ENCODE data around the gene ITCH. TPM values are rescaled to one million over a fixed set of nuclear protein-coding genes. Genes with fewer than 3 reads are reported as not detected.
A peak's percentile ranks its signal among the peaks of the same experiment; 100 is the strongest.
"Not testable (repeated sequence)": the region's sequence is repeated elsewhere in the genome, so short reads cannot be mapped to it uniquely, and the experiment has no call there.

Gene ITCH
- polyA plus RNA-seq, 3 donors, result 13.3 to 26.6 (median 19.9) TPM

DNA sequence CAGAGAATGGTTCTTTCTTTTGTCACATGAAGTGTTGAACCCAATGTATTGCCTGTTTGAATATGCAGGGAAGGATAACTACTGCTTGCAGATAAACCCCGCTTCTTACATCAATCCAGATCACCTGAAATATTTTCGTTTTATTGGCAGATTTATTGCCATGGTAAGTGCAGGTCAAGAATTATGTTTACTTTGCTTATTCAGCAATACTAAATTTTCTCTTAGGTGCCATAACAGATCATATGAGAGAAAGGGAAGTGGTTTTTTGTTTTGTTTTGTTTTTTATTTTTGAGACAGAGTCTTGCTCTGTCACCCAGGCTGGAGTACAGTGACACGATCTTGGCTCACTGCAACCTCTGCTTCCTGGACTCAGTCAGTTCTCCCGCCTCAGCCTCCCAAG is 116.6 kb downstream of the ITCH start:
- Mint-ChIP-seq H3K27ac (peak overlapping the region in 4 of 7 donors; percentile 9 to 50 (median 16)), H3K4me3 (no peak overlapping the region), H3K4me1 (peaks cover 2% of the 10 kb centered on the region), H3K27me3 (ENCODE audit: low read depth in 3 of 3) (no peaks in the 10 kb centered on the region), H3K9me3 (peaks cover 0 to 12% (median 6%) of the 10 kb centered on the region in 7 donors), H3K36me3 (peaks cover 67 to 87% of the 10 kb centered on the region in 2 donors)
- peaks cover 4 to 6% of the 10 kb centered on the region in 2 donors for H3K9me3 ChIP-seq (replicated peaks in 1 of 2; ENCODE audit: control insufficient read depth in 1 of 2, insufficient read depth in 1 of 2, low read length in 2 of 2)
- intact Hi-C loops (cut with micrococcal nuclease), result no loop called here
- H3K9ac ChIP-seq (ENCODE audit: insufficient read depth, low read length, poor library complexity, severe bottlenecking), result no peak overlapping the region
- no CpG with 5 or more reads among the region's 4 CpGs for WGBS (ENCODE audit: insufficient coverage)
- H3K79me2 ChIP-seq (ENCODE audit: insufficient read depth, low read length), result no peaks in the 10 kb centered on the region
- peaks cover 29% of the 10 kb centered on the region for H4K20me1 ChIP-seq (ENCODE audit: insufficient read depth, low read length)
- no peak for TF ChIP-seq CTCF (IDR thresholded peaks at IDR 0.05)
- H3K27me3 ChIP-seq (ENCODE audit: control insufficient read depth in 2 of 2, insufficient read depth in 2 of 2, low read length in 2 of 2), result no peaks in the 10 kb centered on the region
- no peak overlapping the region for H3K4me3 ChIP-seq (replicated peaks in 1 of 3; ENCODE audit: low read depth in 2 of 3, low read length in 3 of 3)
- no peak overlapping the region for H2AFZ ChIP-seq (ENCODE audit: insufficient read depth, low read depth, low read length, poor library complexity, severe bottlenecking)
- H3K4me2 ChIP-seq (replicated peaks; ENCODE audit: extremely low read depth, low read length, poor library complexity, severe bottlenecking), result no peak overlapping the region
- peak overlapping the region in 1 of 2 donors; percentile 36 for H3K27ac ChIP-seq (ENCODE audit: low read depth in 1 of 2, low read length in 2 of 2)
- no peaks in the 10 kb centered on the region for H3K4me1 ChIP-seq (ENCODE audit: control insufficient read depth in 1 of 2, insufficient read depth in 2 of 2, low read length in 2 of 2)
- H3K36me3 ChIP-seq (replicated peaks in 1 of 2; ENCODE audit: control insufficient read depth in 1 of 2, insufficient read depth in 2 of 2, low read length in 2 of 2), result peaks cover 76 to 81% of the 10 kb centered on the region in 2 donors
- no peak for DNase-seq

- Mint-ChIP-seq H3K36me3 (peaks cover 73 to 94% of the 10 kb centered on the region in 2 donors), H3K9me3 (peaks cover 0 to 12% (median 6%) of the 10 kb centered on the region in 7 donors), H3K27ac (peak overlapping the region in 3 of 7 donors; percentile 18 to 47 (median 36))
- H3K27me3 Mint-ChIP-seq (ENCODE audit: low read depth in 3 of 3); H3K4me3 Mint-ChIP-seq; H2AFZ ChIP-seq (ENCODE audit: insufficient read depth, low read depth, low read length, poor library complexity, severe bottlenecking); intact Hi-C loops (cut with micrococcal nuclease); H3K4me3 ChIP-seq (replicated peaks in 1 of 3; ENCODE audit: low read depth in 2 of 3, low read length in 3 of 3); DNase-seq; H3K9me3 ChIP-seq (replicated peaks in 1 of 2; ENCODE audit: control insufficient read depth in 1 of 2, insufficient read depth in 1 of 2, low read length in 2 of 2); H3K79me2 ChIP-seq (ENCODE audit: insufficient read depth, low read length); H3K27me3 ChIP-seq (ENCODE audit: control insufficient read depth in 2 of 2, insufficient read depth in 2 of 2, low read length in 2 of 2); H3K4me2 ChIP-seq (replicated peaks; ENCODE audit: extremely low read depth, low read length, poor library complexity, severe bottlenecking); H3K4me1 Mint-ChIP-seq; H3K27ac ChIP-seq (ENCODE audit: low read depth in 1 of 2, low read length in 2 of 2); H3K9ac ChIP-seq (ENCODE audit: insufficient read depth, low read length, poor library complexity, severe bottlenecking); H3K4me1 ChIP-seq (ENCODE audit: control insufficient read depth in 1 of 2, insufficient read depth in 2 of 2, low read length in 2 of 2): not testable (repeated sequence)
- Histone ChIP-seq H4K20me1 (ENCODE audit: insufficient read depth, low read length) (peaks cover 23% of the 10 kb centered on the region), H3K36me3 (replicated peaks in 1 of 2; ENCODE audit: control insufficient read depth in 1 of 2, insufficient read depth in 2 of 2, low read length in 2 of 2) (peaks cover 85 to 97% of the 10 kb centered on the region in 2 donors)
- 33% methylated on average over 1 of the region's 1 CpG for WGBS (ENCODE audit: insufficient coverage)
These were observed 119.1 kb downstream of the ITCH start for GRCh38 chr20:34482154-34482553.

DNA sequence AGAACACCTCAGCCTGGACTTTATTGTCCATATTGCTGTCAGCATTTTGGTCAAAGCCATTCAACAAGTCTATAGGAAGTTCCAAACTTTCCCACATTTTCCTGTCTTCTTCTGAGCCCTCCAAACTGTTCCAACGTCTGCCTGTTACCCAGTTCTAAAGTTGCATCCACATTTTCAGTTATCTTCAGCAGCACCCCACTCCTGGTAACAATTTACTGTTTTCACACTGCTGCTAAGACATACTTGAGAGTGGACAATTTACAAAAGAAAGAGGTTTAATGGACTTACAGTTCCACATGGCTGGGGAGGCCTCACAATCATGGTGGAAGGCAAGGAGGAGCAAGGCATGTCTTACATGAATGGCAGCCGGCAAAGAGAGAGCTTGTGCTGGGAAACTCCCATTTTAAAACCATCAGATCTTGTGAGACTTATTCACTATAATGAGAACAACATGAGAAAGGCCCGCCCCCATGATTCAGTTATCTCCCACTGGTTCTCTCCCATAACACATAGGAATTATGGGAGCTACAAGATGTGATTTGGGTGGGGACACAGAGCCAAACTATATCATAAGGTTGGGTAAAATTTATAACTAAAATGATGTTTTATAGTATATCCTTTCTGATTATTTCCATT is 120.6 kb downstream of the ITCH start:
- H3K4me1 Mint-ChIP-seq; DNase-seq; H3K27me3 Mint-ChIP-seq (ENCODE audit: low read depth in 3 of 3); H3K4me3 ChIP-seq (replicated peaks in 1 of 3; ENCODE audit: low read depth in 2 of 3, low read length in 3 of 3); intact Hi-C loops (cut with micrococcal nuclease); H3K9me3 ChIP-seq (replicated peaks in 1 of 2; ENCODE audit: control insufficient read depth in 1 of 2, insufficient read depth in 1 of 2, low read length in 2 of 2); H3K79me2 ChIP-seq (ENCODE audit: insufficient read depth, low read length); H3K27me3 ChIP-seq (ENCODE audit: control insufficient read depth in 2 of 2, insufficient read depth in 2 of 2, low read length in 2 of 2); H2AFZ ChIP-seq (ENCODE audit: insufficient read depth, low read depth, low read length, poor library complexity, severe bottlenecking); H3K27ac ChIP-seq (ENCODE audit: low read depth in 1 of 2, low read length in 2 of 2); H3K9ac ChIP-seq (ENCODE audit: insufficient read depth, low read length, poor library complexity, severe bottlenecking); H3K4me2 ChIP-seq (replicated peaks; ENCODE audit: extremely low read depth, low read length, poor library complexity, severe bottlenecking); H3K4me1 ChIP-seq (ENCODE audit: control insufficient read depth in 1 of 2, insufficient read depth in 2 of 2, low read length in 2 of 2); H3K4me3 Mint-ChIP-seq: not testable (repeated sequence)
- H3K9me3 Mint-ChIP-seq, result peaks cover 0 to 12% (median 6%) of the 10 kb centered on the region in 7 donors
- Histone ChIP-seq H3K36me3 (replicated peaks in 1 of 2; ENCODE audit: control insufficient read depth in 1 of 2, insufficient read depth in 2 of 2, low read length in 2 of 2) (peaks cover 86 to 99% of the 10 kb centered on the region in 2 donors), H4K20me1 (ENCODE audit: insufficient read depth, low read length) (peaks cover 22% of the 10 kb centered on the region)
- WGBS (ENCODE audit: insufficient coverage), result 100% methylated on average over 1 of the region's 3 CpGs
- peak overlapping the region in 1 of 7 donors; percentile 74 for H3K27ac Mint-ChIP-seq
- peaks cover 72 to 98% of the 10 kb centered on the region in 2 donors for H3K36me3 Mint-ChIP-seq
